Astrocyte of the spinal cord (primary cell): ENCODE data around the gene LYPD6B.

Experiments used
- DNase-seq: peaks from one replicate; pipeline ENCODE4 v3.0.0; 2011; ENCODE audit warnings: low read depth, low spot score
- H3K4me3 ChIP-seq: 2 replicates; pipeline ENCODE4 v1.5.1; 2011; ENCODE audit warnings: low read depth, mild to moderate bottlenecking, low read length, moderate library complexity
- CTCF ChIP-seq: IDR thresholded peaks from 2 replicates; pipeline ENCODE4 v1.5.1; 2012; ENCODE audit warnings: low read depth, mild to moderate bottlenecking, low read length, inconsistent platforms
- in situ Hi-C: cut with HindIII; loops from 2 replicates; pipeline ENCODE4 v1.10.0; 2017; ENCODE audit warnings: low sequenced_read_pairs

Gene LYPD6B

DNA sequence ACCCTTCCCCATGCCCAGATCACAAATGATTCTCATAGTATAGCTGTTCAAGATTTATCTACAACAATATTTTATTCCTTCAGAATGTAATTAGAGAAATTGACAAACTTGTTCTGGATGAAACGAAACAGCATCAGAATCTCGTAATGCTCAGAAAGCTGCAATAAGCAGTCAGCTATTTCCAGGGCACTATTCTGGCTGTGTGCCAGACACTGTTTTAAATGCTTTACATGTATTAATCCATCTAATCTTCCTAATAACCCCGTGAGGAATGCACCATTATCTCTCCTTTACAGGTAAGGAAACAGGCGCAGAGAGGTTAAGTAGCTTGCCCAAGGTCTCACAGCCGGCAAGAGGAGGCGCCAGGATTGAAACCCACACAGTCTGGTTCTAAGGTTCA, 10.1 kb upstream of the LYPD6B start:
- TF ChIP-seq CTCF, result no peak
- H3K4me3 ChIP-seq, result no peak overlapping the region
- in situ Hi-C loops, result no loop called here

GRCh38 chr2:149028891-149029290, 9.6 kb upstream of the LYPD6B start:
- H3K4me3 ChIP-seq, result no peak overlapping the region
- TF ChIP-seq CTCF, result no peak
- in situ Hi-C loops, result no loop called here
- no peak for DNase-seq

More for the DNA sequence above, 10.1 kb upstream of the LYPD6B start:
- DNase-seq, result no peak

DNA sequence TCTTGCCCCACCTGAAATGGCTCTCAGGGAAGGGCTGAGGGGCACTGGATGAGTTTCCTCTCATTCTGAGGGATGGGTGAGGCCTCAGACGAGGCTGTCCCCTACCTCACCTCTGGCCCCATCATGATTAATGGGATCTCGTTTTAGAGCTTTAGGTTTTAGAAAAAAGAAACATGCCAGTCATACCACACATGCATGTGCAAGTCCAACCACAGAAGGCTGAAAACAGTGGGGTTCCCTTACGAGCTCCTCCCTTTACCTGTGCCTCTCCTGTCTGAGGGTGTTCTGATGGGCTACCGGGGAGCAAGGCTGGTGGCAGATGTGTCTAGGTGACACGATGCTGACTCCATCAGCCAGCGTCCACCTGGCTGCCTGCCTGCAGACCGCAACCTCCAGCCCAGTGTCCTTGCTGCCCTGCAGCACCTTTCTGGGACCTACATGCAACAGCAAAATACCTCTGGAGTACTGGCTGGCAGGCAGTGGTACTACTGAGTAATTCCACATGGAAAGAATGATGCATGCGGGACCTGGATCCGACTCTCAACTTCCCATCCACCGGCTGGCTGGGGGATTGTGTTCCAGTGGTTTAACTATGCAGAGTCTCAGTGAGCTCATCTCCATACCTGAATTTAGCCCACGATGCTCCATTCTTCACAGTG, 9.1 kb upstream of the LYPD6B start:
- DNase-seq, result no peak
- in situ Hi-C loops, result no loop called here
- no peak overlapping the region for H3K4me3 ChIP-seq
- TF ChIP-seq CTCF, result no peak

DNA sequence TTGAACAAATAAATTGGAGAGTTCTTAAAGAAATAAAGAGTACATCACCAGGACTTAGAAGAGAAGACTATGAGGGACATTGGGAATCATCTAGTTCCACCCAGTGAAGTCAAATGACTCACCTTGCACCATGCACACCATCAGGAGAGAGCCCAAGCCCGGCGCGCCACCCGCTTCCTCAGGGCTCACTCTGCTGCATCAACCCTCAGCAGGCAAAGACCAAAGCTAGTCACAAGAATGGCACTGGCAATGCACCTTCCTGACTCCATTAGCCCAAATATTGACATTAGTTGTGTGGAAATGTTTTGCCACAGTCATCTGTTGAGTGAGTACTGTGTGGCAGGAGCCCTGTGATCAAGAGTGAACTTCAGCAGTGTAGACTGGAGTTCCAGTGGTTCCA, 7.1 kb upstream of the LYPD6B start:
- in situ Hi-C loops, result no loop called here
- no peak for TF ChIP-seq CTCF
- no peak for DNase-seq
- no peak overlapping the region for H3K4me3 ChIP-seq

- in situ Hi-C loops, result no loop called here
- no peak overlapping the region for H3K4me3 ChIP-seq
- no peak for TF ChIP-seq CTCF
- no peak for DNase-seq
These were observed 4.8 kb upstream of the LYPD6B start for GRCh38 chr2:149033716-149034115.

DNA sequence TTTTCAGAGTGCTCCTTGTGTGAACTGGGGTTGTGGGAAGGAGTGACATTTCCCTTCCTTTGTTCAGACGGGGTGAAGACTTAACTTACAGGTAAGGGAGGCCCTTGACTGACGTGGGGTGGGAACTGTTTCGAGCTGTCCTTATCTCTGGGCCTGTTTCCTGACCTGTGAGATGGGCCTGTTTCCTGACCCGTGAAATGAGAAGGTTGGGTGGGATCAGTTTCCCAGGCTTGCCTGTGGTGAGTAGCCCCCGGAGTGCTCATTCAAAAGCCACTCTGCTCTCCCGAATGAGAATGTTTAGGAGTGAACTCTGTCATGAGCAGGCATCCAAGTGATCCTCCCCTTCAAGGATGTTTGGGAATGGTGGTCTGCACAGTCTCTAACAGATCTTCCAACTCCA, 4.1 kb upstream of the LYPD6B start:
- no peak overlapping the region for H3K4me3 ChIP-seq
- TF ChIP-seq CTCF, result no peak
- in situ Hi-C loops, result no loop called here
- DNase-seq, result no peak
